Activated B cell treated with CpG ODN at 0.5 μM for 24 hours (primary cell): ENCODE measurements around the gene VWA8. TPM values are rescaled to one million over a fixed set of nuclear protein-coding genes. Genes with fewer than 3 reads are reported as not detected.

ENCODE experiments used
- ATAC-seq: fragments of 200-7000 bp; cut with Tn5 transposase; one replicate; pipeline ENCODE4 v1.10.0; 2021; ENCODE audit warnings: low read depth, mild to moderate bottlenecking, moderate library complexity
- CTCF ChIA-PET: fragments of 350-600 bp; sonication (Branson Sonifier 250); formaldehyde crosslinking; loops from one replicate; lab custom pipeline; 2021; ENCODE audit warnings: antibody characterized with exemption; lab: Charles Lee
- POLR2A ChIA-PET: fragments of 350-600 bp; sonication (Branson Sonifier 250); formaldehyde crosslinking; loops from one replicate; lab custom pipeline; 2021; ENCODE audit warnings: antibody characterized with exemption; lab: Charles Lee
- DNase-seq: peaks from one replicate; pipeline ENCODE4 v3.0.0; 2022
- H3K27ac Mint-ChIP-seq: one replicate; pipeline ENCODE4 v1.8.0; 2020; ENCODE audit warnings: mixed read lengths
- H3K27me3 Mint-ChIP-seq: one replicate; pipeline ENCODE4 v1.8.0; 2021; ENCODE audit warnings: mixed read lengths
- H3K36me3 Mint-ChIP-seq: one replicate; pipeline ENCODE4 v1.8.0; 2021; ENCODE audit warnings: low read depth, mixed read lengths
- H3K4me1 Mint-ChIP-seq: one replicate; pipeline ENCODE4 v1.8.0; 2021; ENCODE audit warnings: mixed read lengths
- H3K4me3 Mint-ChIP-seq: one replicate; pipeline ENCODE4 v1.8.0; 2020; ENCODE audit warnings: mild to moderate bottlenecking, mixed read lengths
- H3K9me3 Mint-ChIP-seq: one replicate; pipeline ENCODE4 v1.8.0; 2020; ENCODE audit warnings: mixed read lengths
- intact Hi-C: fragments of 100-400 bp; cut with micrococcal nuclease; formaldehyde crosslinking; loops from one replicate; pipeline ENCODE4 v1.15.1; 2024
- total RNA-seq: library from RNA; stranded (reverse); gene quantifications from 2 replicates; pipeline ENCODE4 v1.2.3, GENCODE V29; 2022
- TF ChIP-seq, protein P1 (sequence below): fragments of 200-600 bp; IDR thresholded peaks from one replicate; pipeline ENCODE4 v1.8.0; 2022; ENCODE audit warnings: antibody characterized with exemption, mild to moderate bottlenecking

Gene VWA8
- total RNA-seq, 1 donor from 2014 or later = 21.7 TPM

GRCh38 chr13:41970918-41971317, 10.0 kb upstream of the VWA8 start:
- no peaks in the 10 kb centered on the region for H3K9me3 Mint-ChIP-seq
- TF ChIP-seq, protein P1, sequence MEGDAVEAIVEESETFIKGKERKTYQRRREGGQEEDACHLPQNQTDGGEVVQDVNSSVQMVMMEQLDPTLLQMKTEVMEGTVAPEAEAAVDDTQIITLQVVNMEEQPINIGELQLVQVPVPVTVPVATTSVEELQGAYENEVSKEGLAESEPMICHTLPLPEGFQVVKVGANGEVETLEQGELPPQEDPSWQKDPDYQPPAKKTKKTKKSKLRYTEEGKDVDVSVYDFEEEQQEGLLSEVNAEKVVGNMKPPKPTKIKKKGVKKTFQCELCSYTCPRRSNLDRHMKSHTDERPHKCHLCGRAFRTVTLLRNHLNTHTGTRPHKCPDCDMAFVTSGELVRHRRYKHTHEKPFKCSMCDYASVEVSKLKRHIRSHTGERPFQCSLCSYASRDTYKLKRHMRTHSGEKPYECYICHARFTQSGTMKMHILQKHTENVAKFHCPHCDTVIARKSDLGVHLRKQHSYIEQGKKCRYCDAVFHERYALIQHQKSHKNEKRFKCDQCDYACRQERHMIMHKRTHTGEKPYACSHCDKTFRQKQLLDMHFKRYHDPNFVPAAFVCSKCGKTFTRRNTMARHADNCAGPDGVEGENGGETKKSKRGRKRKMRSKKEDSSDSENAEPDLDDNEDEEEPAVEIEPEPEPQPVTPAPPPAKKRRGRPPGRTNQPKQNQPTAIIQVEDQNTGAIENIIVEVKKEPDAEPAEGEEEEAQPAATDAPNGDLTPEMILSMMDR = no peak
- POLR2A ChIA-PET = no interaction called here
- peaks cover 2% of the 10 kb centered on the region for H3K4me1 Mint-ChIP-seq
- ATAC-seq (no peak), DNase-seq (no peak)
- CTCF ChIA-PET = no interaction called here
- H3K36me3 Mint-ChIP-seq = no peaks in the 10 kb centered on the region
- no peak overlapping the region for H3K27ac Mint-ChIP-seq
- peaks cover 7% of the 10 kb centered on the region for H3K27me3 Mint-ChIP-seq
- intact Hi-C loops = no loop called here
- no peak overlapping the region for H3K4me3 Mint-ChIP-seq

GRCh38 chr13:41970022-41970421, 9.1 kb upstream of the VWA8 start:
- H3K9me3 Mint-ChIP-seq = no peaks in the 10 kb centered on the region
- H3K4me1 Mint-ChIP-seq = peaks cover 2% of the 10 kb centered on the region
- DNase-seq (no peak), ATAC-seq (no peak)
- H3K27me3 Mint-ChIP-seq = peaks cover 7% of the 10 kb centered on the region
- H3K27ac Mint-ChIP-seq = no peak overlapping the region
- H3K4me3 Mint-ChIP-seq = no peak overlapping the region
- POLR2A ChIA-PET = no interaction called here
- intact Hi-C loops = no loop called here
- CTCF ChIA-PET = no interaction called here
- H3K36me3 Mint-ChIP-seq = no peaks in the 10 kb centered on the region
- TF ChIP-seq, protein P1 = no peak

DNA sequence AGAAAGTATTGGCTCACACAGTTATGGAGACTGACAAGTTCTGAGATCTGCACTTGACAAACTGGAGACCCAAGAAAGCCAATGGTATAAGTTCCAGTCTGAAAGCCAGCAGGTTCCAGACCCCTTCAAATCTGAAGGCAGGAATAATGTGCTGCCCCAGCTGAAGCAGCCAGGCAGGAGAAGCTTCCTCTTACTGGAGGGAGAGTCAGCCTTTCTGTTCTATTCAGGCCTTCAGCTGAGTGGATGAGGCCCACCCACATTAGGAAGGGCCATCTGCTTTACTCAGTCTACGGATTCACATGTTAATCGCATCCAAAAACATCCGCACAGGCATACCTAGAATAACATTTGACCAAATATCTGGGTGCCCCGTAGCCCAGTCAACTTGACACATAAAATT, 8.2 kb upstream of the VWA8 start:
- H3K9me3 Mint-ChIP-seq = no peaks in the 10 kb centered on the region
- H3K4me1 Mint-ChIP-seq = peaks cover 2% of the 10 kb centered on the region
- CTCF ChIA-PET = no interaction called here
- TF ChIP-seq, protein P1 = no peak
- no peak for ATAC-seq
- H3K4me3 Mint-ChIP-seq = no peak overlapping the region
- H3K36me3 Mint-ChIP-seq = no peaks in the 10 kb centered on the region
- DNase-seq = no peak
- intact Hi-C loops = no loop called here
- H3K27me3 Mint-ChIP-seq = peaks cover 11% of the 10 kb centered on the region
- POLR2A ChIA-PET = no interaction called here
- no peak overlapping the region for H3K27ac Mint-ChIP-seq

DNA sequence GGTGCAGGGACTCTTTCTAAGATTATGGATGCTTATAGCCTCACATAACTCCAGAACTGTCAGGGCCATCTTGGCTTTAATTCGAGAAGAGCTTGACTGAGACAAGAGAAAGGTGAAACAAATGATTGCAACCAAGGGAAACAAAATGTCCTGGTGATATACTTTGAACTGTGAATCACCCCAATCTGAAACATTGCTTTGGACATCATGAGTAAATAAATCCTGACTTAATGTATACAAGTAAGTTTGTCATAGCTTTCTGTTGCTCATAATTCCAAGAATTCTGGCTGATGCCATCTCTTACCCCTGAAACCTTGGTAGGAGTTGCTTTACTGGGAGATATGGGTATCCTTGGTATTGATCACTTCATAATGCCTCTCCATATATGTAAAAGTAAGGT, 5.8 kb upstream of the VWA8 start:
- CTCF ChIA-PET = no interaction called here
- no peak for DNase-seq
- ATAC-seq = no peak

DNA sequence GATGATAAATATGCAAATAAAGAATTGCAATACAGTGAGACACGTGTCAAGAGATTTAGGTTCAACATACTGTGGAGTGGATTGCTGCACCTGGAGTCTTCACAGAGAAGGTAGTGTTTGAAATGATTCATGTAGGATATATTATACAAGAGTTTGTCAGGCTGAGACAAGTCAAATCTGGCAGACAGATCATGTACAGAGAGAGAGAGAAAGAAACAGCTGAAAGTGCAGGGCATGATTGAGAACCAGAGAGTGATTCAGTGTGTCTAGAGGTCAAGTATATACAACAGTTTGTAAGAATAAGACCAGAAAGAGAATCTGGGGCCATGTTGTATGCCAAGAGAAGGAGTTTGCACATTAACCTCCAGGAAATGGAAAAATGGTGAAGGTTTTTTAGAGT, 2.1 kb upstream of the VWA8 start:
- intact Hi-C loops = loop anchor here (5.0 kb wide), 1 partner anchor 701 kb away; the partner anchor contains the start of gene MTRF1
- Mint-ChIP-seq H3K27ac (no peak overlapping the region), H3K4me3 (no peak overlapping the region), H3K4me1 (peaks cover 23% of the 10 kb centered on the region), H3K9me3 (no peaks in the 10 kb centered on the region), H3K36me3 (peaks cover 2% of the 10 kb centered on the region), H3K27me3 (peaks cover 4% of the 10 kb centered on the region)
- DNase-seq = no peak
- ATAC-seq = no peak
- TF ChIP-seq, protein P1 = no peak
- ChIA-PET CTCF (no interaction called here), POLR2A (no interaction called here)

More for the DNA sequence above, 5.8 kb upstream of the VWA8 start:
- peaks cover 6% of the 10 kb centered on the region for H3K4me1 Mint-ChIP-seq
- TF ChIP-seq, protein P1 = no peak
- H3K27me3 Mint-ChIP-seq = peaks cover 4% of the 10 kb centered on the region
- POLR2A ChIA-PET = no interaction called here
- H3K4me3 Mint-ChIP-seq = no peak overlapping the region
- H3K36me3 Mint-ChIP-seq = no peaks in the 10 kb centered on the region
- no peaks in the 10 kb centered on the region for H3K9me3 Mint-ChIP-seq
- H3K27ac Mint-ChIP-seq = no peak overlapping the region
- intact Hi-C loops = no loop called here
